GM18951 (cell line): ENCODE results near the gene NDUFAF2.
"Not testable (repeated sequence)": the region's sequence is repeated elsewhere in the genome, so short reads cannot be mapped to it uniquely, and the experiment has no call there.

Experiments used
- POLR2A ChIP-seq: IDR thresholded peaks from 4 replicates; pipeline ENCODE4 v1.6.1; 2011; ENCODE audit warnings: mild to moderate bottlenecking; ENCODE audit not compliant: insufficient read length, insufficient read depth; ENCODE audit errors: extremely low read depth
- in situ Hi-C: fragments of 300-500 bp; cut with MboI; formaldehyde crosslinking; loops from one replicate; pipeline ENCODE4 v1.12.0; 2022; ENCODE audit warnings: low sequenced_read_pairs, mixed read lengths, inconsistent platforms; ENCODE audit not compliant: unreplicated experiment

Gene NDUFAF2

DNA sequence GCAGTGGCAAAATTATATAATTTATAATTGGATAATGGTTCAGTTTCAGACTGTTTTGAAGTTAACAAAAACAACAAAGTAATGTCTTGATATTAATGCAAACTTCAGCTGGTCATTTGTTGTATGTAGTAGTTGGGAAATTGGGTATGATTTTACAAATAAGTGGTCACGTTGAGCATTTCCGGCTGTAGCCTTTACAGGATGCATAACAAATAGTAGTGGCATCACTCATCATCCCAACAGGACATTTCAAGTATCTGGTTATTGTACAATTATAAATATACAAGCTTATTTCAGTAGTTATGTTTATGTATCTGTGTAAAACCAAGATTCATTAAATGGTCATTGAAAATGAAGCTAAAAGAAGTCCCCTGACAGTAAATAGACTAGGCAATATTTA, 144.3 kb downstream of the NDUFAF2 start:
- no peak for TF ChIP-seq POLR2A
- in situ Hi-C loops: no loop called here

DNA sequence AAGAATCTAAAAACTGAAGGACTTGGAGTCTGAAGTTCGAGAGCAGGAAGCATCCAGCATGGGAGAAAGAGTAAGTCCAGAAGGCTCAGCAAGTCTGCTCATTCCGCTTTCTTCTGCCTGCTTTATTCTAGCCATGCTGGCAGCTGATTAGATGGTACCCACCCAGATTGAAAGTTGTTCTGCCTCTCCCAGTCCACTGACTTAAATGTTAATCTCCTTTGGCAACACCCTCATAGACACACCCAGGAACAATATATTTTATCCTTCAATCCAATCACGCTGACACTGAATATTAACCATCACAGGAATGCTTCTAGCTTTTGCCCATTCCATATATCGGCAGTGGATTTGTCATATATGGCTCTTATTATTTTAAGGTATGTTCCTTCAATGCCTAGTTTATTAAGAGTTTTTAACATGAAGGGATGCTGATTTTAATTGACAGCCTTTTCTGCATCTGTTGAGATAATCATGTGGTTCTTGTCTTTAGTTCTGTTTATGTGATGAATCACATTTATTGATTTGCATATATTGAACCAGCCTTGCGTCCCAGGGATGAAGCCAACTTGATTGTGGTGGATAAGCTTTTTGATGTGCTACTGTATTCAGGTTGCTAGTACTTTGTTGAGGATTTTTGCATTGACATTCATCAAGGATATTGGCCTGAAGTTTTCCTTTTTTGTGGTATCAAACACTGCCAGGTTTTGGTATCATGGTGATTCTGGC, 148.2 kb downstream of the NDUFAF2 start:
- in situ Hi-C loops: not testable (repeated sequence)

DNA sequence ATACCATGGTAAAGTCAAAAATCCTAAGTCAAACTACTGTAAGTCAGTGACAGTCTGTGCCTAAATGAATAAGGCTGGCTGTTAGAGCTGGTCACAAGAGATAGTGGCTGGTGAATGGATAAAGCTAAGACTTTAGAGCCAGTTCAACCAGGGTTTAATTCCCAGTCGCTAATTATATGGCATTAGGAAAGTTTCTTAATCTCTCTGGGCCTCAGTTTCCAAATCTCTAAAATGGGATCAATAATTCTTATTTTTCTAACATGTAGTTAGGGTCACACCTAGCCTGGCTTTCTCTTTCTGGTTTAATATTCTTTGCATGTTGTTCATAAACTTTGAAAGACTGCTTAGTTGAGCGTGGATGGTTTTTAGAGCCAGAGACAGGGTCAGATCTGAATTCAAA, 152.5 kb downstream of the NDUFAF2 start:
- no peak for TF ChIP-seq POLR2A
- in situ Hi-C loops: no loop called here

DNA sequence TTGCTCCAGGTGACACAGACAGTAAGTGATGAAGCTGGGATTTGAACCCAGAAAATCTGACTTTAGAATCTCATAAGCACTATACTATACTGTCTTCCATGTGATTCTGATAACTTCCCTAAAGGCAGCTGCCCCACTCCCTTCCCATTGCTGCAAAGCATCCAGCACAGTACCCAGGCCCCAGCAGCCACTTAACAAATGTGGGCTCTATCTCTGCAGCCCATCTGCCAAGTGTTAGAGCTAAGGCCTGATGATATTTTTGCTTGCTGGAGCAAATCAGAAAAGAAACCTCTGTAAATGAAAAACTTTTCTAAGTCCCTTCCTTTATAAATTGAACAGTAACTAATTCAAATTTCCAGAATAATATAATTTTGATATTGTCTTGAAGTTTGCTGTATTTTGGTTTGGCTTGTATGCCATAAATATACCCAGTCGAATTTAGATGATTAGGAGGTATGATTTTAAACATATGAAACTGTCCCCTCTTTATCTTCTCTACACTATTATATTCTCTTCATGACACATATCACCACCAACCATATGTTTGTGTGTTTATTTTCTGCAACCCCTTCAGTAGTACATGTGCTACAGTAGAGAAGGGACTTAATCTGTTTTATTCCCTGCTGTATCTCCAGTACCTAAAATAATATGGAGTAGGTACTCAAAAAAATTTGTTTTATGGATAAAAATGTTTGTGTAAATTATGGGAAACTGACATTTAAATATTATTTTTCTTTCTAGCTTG, 153.4 kb downstream of the NDUFAF2 start:
- no peak for TF ChIP-seq POLR2A
- in situ Hi-C loops: no loop called here

DNA sequence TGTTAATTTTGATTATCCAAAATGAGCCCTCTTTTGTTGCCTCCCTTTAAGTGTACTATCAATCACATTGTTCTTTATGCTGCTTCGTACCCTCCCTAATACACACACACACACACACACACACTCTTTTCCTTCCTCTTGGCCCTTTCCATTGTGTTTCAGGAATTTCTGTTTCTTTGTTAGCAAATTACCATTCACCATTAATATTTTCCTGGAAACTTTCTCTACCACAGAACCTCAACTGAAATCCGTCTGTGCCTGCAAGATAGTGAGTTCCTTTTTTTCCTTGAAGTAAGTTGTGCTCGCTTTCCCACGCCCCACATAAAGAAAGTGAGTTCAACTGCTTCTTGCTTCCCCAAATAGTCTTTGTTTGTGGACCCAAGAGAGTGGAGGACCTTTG, 155.4 kb downstream of the NDUFAF2 start:
- in situ Hi-C loops: no loop called here
- TF ChIP-seq POLR2A: no peak

DNA sequence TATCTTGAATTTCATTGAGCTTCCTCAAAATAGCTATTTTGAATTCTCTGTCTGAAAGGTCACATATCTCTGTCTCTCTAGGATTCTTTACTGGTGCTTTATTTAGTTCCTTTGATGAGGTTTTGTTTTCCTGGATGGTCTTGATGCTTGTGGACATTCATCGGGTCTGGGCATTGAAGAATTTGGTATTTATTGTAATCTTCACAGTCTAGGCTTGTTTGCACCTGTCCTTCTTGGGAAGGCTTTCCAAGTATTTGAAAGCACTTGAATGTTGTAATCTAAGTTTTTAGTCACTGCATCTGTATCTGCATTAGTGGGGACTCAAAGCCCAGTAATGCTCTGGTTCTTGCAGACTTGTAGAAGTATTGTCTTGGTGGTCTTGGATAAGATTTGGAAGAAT, 169.4 kb downstream of the NDUFAF2 start:
- in situ Hi-C loops: no loop called here
- TF ChIP-seq POLR2A: no peak

DNA sequence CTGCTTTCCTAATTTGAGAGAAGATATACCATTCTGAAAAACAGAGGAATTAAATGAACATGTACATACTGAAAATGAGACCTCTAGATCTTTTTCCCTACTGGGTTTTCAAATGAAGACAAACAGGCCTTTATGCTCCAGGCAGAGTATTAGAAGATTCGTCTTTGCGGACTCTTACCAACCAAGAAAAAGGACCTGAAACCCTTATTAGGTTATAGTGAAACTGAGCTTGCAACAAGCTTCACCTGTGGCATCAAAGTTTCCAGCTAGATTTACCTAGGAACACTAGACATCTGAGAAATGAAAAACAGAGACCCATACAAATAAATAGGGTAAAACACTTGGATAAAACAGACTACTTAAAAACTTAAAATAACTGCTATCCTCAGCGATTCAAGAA, 171.0 kb downstream of the NDUFAF2 start:
- no peak for TF ChIP-seq POLR2A
- in situ Hi-C loops: no loop called here

DNA sequence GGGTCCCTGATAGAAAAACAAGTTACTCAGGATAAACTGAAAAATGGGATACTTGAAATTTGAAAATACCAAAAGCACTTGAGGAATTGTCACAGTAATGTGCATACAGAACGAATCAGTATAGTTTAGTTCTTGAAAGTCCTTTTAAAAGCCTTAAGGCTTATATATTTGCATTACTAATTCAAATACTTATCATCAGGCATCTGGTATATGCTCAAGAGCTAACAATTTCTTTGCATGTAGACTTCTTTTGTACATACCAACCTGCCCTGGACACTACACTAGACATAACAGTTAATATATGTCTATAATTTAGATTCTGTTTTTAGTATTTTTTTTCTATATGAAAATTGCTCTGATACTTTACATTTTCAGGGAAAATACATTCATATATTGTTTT, 174.1 kb downstream of the NDUFAF2 start:
- in situ Hi-C loops: no loop called here
- TF ChIP-seq POLR2A: no peak

DNA sequence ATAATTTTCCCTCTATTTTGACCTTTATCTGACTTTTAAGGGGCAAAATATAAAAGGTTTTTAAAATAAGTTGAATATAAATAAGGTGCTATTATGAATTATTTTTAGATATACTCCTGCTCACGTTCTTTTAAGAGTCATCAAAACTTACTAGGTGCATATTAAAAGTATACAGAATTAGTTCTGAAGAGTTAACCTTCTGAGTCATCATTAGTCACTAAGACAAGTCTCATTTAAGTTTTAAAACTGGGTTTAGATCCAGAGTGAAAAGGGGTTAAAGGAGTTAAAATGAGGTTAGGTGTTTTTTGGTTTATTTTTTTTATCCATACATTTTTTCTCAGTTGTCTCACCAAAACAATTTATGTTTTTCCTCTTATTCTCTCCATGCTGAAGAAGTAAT, 175.5 kb downstream of the NDUFAF2 start:
- TF ChIP-seq POLR2A: no peak
- in situ Hi-C loops: no loop called here

DNA sequence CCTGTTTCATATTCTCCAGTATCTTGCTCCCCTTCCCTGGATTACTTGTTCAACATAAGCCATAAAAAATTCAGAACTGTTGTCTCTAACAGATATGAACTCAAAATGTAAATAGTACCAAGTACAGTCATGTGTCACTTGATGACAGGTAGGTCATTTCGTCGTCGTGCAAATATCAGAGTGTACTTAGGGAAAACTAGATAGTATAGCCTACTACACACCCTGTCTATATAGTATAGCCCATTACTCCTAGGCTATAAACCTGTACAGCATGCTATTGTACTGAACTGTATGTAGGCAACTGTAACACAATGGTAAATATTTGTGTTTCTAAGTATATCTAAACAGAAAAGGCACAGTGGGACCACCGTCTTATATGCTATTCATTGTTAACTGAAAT, 178.1 kb downstream of the NDUFAF2 start:
- TF ChIP-seq POLR2A: no peak
- in situ Hi-C loops: no loop called here

DNA sequence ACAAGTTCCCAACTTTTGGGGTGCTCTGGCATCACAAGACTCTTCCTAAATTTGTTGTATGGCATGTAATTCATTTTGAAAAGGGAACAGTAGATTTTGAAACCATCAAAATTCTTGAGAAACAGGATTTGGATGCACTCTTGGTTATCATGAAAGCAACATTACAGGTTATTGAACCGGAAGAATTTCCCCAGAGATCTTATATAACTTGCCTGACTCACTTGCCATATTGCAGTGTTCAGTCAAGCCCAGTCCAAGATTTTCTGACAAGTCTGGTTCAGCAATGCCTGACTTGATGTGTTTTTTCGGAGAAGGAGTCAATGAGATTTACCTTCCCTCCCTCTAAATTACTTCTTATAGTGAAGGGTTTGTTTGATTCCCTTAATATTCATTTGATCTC, 185.3 kb downstream of the NDUFAF2 start:
- in situ Hi-C loops: no loop called here

DNA sequence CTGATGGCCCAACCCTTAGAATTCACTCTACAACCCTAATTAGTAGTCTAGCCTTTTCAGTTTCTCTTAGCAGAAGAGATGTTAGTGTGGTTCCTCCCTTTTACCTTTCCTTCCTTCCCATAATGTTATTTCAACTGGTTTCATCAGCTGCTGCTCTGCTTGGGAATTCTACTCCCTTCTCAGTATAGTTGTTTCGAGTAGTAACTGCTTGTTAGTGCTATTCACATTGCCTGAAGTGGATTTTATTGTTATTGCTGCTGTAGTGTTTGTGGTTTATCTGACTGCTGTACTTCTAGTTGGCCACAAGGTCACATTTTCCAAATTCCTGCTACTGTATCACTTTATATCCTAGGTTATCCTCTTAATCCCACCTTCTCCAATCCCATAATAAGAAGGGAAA, 187.6 kb downstream of the NDUFAF2 start:
- in situ Hi-C loops: no loop called here
- TF ChIP-seq POLR2A: no peak

More for the DNA sequence above, 185.3 kb downstream of the NDUFAF2 start:
- no peak for TF ChIP-seq POLR2A

DNA sequence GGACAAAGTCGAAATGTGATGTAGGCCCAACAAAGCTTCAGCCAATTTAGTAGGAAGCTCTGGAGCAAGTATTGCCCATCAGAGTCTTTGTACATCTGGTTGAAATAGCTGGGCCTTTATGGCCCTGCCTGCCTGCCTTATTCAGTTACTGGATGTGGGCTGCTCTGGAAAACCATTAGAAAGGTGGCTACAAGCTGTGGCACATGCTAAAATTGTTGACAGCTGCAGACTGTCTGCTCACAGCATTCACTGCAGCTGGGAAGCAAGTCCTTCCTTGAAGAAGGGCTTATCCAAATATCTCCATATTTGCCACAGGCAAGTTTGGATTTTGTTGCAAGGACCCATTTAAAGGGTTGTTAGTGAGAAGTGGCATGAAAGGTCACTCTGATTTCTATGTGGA, 192.8 kb downstream of the NDUFAF2 start:
- TF ChIP-seq POLR2A: no peak
- in situ Hi-C loops: no loop called here

DNA sequence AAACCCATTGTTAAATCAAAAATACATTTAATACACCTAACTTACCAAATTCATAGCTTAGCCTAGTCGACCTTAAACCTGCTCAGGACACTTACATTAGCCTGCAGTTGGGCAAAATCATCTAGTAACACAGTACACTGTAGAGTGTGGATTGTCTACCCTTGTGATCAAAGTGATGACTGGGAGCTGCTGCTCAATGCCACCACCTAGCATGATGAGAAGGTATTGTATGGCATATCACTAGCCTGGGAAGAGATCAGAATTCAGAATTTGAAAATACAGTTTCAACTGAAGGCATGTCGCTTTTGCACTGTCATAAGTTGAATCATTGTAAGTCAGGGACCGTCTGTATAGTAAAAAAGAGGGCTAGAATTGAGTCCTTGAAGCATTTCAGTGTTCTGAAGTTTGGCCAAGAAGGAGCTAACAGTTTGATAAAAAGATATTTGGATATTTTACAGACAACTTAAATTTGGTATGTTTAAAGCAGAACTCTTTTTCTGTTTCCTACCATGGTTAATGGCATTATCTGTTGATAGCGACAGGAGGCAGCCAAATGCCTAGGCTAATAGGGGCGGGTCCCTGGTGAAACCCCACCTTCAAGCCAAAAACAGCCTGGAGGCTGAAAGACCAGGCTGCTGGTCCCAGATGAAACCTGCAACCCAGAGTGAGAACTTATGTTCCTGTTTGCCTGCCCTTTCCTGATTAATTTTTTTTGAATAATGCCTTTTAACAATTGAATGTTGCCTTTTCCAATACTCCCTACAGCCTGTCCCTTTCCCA, 194.3 kb downstream of the NDUFAF2 start:
- in situ Hi-C loops: no loop called here
- no peak for TF ChIP-seq POLR2A

DNA sequence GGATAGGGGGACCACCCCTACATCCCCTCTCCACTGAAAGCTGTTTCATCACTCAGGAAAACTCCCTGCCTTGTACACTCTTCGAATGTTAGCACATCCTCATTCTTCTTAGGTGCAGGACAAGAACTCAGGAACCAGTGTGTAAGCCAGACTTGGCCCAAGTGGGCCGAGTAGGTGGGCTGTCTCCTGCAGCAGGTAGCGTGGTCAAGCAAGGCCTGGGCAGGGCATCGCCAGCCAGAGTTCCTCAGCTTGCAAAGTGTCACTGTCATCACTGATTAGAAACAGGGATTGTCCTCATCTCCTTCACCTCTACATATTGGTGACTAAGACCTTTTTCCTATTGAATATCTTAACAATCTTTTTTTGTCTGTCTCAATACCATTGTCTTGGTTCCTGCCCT, 194.9 kb downstream of the NDUFAF2 start:
- in situ Hi-C loops: no loop called here
- TF ChIP-seq POLR2A: no peak
